Suppressor macrophage treated with lipopolysaccharide for 4 hours (primary cell): ENCODE results near the gene ANKRD39.

Source experiments
- DNase-seq: peaks from one replicate; pipeline ENCODE4 v3.0.0-alpha.2; 2020

ANKRD39 gene

DNA sequence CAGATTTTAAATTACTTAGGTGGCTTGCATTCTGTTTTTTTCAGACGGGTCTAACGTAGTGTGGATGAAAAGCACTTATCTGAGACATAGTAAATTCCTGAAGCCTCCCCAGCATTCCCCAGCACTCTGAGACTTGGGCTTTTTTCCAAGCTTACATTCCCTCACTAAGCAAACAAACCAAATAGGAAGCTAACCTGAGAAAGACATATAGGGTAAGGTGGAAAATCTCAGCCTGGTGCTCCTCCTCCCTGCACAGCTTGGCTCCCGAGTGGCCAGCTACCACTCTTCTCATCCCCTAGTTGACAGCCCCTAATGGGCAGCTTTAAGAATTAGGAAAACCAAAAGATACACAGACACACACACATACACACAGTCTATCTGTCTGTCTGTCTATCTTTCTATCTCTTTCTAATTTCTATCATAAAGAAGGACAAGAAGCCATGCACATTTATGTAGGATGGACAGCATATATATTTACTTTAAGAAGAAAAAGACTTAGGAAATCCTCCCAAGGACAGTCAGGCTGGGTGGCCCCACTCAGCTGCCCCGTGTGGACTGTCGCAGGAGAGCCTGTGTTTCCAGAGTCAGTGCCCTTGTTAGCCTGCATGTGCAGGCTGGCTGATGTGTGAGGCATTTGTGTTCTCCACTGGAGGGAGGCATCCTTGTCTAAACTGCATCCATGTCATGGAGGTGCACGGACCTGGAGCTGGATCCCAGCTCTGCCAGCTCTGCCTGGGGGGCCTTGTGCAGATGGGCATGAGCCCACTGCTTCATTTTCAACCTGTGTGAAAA is 33.5 kb downstream of the ANKRD39 start:
- no peak for DNase-seq

DNA sequence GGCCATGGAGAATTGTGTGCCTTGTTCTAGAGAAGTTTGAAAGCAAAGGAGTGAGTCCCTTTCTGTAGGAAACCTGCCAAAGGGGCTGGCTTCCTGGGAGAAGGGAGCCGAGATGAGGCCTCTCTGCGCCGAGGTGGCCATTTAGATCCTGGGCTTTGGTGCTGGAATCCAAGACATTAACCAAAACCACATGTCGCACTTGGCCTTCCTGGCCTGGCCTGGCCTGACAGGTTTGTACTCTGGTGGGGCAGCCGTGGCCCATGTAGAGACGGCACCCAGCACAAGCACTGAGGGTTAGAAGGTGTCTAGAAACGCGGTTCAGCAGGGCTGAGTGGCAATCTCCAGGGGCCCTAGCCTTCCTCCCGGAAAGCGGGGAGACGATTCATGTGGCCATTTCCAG is 34.6 kb downstream of the ANKRD39 start:
- no peak for DNase-seq

DNA sequence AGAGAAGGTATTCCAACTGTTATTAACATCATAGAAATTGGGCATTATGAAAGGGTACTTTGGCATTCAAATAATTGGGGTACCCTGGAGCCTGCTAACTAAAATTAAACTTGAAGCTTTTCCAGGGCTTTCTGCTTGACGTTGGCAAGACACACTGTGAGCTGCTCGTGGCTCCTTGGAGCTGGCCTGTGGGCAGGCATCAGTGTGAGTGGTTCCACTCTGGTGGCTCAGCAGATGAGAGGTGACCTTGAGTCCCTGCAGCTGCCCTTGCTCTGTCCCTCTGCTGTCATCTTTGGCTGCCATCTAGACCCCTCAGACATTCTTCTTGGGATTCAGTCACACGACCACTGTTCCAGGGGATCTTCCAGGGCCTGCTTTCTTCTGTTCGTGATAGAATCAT is 35.0 kb downstream of the ANKRD39 start:
- DNase-seq, result no peak

- no peak for DNase-seq
These were observed 36.6 kb downstream of the ANKRD39 start for GRCh38 chr2:96821113-96821675.

DNA sequence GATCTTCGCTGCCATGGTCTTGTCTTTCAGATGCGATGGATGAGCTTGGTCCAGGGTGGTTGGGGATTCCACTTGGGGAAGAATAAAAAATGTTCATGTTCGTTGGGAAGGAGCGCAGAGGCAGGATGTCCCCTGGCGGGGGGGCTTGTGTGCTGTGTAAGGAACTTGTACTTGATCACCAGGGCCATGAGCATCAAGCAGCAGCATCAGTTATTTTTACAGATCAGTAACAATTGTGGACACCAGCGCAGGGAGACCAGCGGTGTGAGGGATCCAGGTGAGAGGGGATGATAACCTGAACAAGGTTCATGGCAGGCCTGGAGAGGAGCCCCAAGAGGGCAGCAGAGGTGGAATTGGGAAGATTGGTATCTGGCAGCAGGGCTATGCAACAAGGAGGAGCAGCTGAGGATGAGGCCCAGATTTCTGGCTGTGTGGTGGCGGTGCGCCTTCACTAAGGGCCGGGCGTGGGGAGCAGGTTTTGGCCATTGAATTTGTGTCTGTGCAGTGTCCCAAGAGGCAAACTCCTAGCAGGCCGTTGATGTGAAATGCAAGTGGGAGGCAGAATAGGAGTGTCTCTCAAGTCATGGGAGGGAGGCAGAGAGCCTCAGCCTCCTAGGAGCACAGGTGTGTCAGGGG is 37.8 kb downstream of the ANKRD39 start:
- DNase-seq, result no peak

DNA sequence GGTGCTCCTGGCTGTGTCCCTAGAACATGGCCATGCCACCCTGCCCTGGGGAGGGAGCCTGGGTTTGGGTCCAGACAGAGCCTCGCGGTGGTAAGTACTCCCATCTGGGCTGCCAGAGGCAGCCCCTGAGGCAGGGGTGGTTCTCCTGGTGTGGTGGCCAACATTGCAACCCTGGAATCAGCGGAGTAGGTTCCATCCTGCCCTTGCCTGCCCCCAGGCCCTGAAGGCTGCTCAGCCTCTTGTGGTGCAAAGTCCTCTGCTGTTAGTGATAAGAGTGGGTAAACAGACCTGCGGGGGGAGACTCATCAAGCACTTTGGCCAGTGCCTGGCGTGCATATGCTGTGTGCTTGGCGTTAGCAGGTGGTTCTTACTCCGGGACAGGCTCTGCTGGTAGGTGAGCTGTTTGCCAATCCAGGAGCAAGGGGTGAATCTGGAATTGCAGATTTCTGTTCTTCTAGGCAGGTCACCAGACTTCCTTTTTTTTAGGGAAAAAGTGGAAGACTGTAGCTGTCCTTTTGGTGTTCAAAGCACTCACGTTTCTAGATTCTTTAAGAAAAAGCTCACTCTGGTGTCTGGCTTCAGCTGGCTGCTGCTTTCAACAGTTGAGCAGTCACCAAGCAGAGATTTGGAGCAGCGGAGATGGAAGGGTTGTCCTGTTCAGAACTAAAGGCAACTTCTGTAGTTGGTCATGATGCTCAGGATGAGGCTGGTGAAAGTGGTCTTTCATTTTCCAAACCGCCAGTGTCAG is 38.5 kb downstream of the ANKRD39 start:
- DNase-seq, result no peak

DNA sequence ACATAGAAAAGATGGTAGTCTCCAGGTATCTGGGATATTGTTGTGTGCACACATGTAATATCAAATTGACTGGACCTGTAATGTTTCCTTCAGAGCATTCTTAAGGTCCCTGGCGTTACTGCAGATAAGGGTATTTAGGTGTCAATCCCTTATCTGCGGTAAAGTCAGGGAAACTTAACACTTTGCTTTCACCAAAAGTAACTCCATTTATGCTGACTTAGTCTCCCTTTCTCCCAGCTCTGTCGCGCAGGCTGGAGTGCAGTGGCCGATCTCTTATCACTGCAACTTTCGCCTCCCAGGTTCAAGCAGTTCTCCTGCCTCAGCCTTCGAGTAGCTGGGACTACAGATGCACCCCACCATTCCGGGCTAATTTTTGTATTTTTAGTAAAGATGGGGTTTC is 39.9 kb downstream of the ANKRD39 start:
- DNase-seq, result no peak

- DNase-seq, result no peak
These were observed 40.7 kb downstream of the ANKRD39 start for GRCh38 chr2:96816836-96817702.

DNA sequence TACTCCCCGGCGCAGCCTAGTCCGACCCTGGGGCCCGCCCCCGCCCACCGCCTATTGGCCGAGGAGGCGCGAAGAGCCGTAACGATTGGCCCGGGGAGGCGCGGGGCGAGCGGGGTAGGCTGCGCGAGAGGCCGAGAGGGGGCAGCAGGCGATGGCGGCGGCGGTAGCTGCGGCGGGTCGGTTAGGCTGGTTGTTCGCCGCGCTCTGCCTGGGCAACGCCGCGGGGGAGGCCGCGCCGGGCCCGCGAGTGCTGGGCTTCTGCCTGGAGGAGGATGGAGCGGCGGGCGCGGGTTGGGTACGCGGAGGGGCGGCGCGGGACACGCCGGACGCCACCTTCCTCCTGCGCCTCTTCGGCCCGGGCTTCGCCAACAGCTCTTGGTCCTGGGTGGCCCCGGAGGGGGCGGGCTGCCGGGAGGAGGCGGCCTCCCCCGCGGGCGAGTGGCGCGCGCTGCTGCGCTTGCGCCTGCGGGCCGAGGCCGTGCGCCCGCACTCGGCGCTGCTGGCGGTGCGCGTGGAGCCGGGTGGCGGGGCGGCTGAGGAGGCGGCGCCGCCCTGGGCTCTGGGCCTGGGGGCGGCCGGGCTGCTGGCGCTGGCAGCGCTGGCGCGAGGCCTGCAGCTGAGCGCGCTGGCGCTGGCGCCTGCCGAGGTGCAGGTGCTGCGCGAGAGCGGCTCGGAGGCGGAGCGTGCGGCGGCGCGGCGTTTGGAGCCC is 41.5 kb downstream of the ANKRD39 start, which contains the start of gene CNNM3:
TSS of gene CNNM3 (plus strand) at position 142 of the 709 bp plus-strand sequence. CDS start at position 152, 10 bp downstream.
- peak; percentile 97 for DNase-seq

DNA sequence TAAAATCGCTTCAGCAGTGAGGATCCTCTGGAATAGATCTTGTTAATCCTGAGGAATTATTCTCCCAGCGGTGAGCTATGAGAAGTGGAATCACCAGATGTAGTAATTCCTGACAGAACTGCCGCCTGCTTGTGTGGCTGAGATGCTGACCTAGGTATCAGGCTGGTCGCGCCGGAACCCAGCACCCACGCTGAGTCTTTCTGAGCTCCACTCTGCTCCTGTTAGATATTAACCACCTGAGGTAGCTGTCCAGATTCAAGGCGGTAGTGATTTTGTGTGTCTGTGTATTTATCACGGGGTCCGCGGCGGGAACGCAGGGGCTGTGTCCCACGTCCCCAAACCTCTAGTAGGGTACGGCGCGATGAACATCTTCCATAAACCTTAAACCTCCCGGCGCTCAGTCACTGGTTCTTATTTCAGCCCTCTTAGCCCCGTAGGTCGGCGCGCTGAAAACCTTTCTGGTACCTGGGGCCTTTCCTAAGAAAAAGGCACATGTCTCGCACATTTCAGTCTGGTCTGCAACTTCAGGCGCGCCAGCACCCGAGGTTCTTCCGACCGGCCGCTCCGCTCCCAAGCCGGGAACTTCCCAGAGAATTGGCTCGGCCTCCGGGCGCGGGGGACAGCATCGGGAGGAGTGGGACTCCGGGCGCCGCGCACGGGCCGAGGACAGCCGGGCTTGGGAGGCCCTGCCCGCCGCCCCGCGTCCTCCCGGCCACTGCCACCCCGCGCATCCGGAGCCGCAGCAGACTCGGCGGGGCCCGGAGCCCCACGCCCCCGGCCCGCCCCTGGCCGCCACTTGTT is 42.3 kb downstream of the ANKRD39 start:
- peak; percentile 3 for DNase-seq

DNA sequence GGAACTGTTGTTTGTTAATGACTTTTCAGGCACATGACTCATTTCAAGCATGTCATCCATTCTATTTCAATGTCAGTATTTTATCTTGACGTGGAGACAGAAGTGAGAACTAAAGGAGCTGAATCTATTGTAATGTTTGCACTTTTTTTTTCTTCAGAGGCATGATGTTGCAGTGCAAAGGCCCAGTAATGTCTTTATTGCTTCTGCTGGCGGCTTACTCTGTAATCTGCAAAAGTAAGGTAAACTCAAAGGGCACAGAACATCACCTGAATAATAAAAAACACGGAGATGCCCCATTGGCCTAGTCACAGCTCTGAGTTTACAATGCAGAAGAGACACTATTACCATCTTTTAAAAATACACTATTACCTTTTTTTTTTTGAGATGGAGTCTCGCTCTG is 44.2 kb downstream of the ANKRD39 start:
- no peak for DNase-seq

DNA sequence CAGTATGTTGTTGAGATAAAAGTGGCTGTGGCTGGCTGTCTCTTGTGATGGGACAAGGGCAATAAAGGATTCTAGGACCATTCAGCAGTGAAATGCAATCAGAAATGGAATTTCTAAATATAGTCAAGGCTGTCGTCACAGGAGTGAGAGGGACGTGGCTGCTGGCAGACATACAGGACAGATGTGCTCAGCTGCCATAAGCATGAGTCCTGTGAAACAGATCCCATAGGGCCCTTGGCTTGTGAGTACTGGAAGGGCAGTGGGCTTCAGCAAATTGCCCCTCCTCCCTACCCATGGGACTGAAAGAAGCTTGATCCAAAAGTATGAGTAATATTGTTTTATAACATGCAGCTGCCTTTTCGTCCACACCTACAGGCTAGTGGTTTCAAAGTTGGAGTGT is 45.9 kb downstream of the ANKRD39 start:
- DNase-seq, result no peak

GRCh38 chr2:96810783-96811192 is 47.0 kb downstream of the ANKRD39 start:
- no peak for DNase-seq

DNA sequence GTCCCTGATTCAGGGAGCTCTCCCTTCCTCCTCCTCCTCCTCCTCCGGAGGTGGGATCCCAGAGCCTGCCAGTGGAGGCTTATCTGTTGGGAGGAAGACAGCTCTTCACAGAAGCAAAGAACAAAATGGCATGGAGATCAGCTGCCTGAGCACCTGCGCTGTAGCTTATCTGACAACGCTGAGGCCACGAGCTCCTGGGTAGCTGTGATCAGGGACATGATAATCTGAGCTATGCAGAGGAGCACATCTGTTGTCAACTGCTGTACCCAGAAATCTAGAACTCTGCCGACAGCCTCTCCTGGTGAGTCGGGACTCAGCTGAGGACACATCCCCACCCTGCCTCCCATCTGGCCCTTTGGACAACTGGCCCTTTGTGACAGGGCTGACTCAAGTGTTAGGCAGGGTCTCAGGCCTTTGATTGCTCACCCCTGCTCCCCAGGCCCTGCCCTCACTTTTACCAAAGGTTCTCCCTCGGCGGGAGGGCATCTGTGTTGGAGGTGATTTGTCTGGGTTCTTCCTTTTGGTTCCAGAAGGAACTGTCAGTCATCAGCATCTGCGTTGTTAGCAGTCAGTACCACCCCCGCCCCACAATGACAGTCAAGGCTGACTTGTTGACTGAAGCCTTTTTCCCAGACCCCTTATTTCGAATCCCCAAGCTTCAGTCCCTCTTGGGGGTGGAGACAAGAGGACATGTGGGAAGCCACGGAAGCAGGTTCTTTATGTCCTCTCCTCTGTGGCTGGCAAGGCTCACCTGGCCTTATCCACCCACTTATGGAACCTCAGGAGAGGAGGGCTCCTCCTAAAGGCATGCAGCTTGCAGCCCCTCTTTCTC is 47.6 kb downstream of the ANKRD39 start:
- DNase-seq, result no peak

- DNase-seq, result no peak
These were observed 48.5 kb downstream of the ANKRD39 start for GRCh38 chr2:96809216-96809882.

DNA sequence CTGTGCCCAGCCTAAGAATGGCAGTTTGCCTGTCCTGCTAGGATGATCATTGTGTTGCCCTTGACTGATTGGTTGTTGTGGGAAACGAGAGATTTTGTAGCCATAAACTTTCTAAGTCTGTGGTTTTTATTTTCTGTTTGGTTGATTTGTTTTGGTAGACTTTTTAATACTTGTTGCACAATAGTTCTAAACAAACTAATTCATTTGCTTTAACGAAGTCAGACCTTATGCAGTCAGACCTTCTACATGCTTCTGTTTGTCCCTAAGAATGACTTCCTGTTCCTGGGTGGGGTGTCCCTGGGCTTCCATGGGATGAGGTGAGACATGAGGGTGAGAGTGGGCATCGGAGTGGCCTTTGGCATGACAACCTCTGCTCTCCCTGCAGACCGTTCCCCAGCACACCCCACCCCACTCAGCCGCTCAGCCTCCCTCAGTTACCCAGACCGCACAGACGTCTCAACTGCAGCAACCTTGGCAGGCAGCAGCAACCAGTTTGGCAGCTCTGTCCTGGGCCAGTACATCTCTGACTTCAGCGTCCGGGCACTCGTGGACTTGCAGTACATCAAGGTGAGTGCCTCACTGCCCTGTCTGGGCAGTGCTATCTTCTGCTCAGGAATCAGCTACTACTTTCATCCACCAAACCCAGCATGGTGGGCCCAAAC is 49.5 kb downstream of the ANKRD39 start:
- DNase-seq, result no peak

DNA sequence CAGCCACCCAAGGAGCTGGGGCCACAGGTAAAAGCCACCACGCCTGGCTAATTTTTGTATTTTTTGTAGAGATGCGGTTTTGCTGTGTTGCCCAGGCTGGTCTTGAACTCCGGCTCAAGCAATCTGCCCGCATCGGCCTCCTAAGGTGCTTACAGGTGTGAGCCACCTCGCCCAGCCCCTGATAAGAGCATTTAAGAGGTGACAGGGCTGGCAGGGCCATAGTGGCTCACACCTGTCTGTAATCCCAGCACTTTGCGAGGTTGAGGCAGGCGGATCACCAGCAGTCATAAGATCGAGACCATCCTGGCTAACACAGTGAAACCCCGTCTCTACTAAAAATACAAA is 50.7 kb downstream of the ANKRD39 start:
- DNase-seq, result no peak

DNA sequence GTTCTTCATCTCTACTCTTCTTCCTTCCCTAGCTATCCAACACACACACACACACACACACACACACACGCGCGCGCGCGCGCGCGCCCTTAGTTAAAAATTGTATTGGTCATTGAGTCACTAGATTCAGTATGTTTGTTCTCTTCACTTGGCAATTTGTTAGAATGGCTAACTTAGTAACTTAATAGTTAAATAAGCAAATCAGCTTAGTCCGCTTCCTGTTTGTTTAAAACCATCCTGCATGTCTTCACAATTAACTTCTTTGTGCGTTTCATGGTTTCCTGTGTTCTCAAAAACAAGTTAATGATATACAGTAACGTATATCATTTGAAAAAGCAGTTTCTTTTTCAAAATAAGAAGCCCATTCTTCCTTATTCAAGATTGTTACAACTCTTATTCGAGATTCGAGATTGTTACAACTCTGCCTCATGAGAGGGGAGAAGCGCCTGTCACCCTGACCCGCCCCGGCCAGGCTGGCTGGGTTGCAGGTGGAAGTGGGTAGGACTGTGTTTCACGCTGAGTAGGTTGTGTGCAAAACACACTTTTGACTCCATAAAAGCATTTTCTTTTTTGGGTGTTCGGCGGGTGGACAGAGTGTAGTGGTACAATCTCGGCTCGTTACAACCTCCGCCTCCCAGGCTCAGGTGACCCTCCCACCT is 51.2 kb downstream of the ANKRD39 start:
- no peak for DNase-seq
